SH-SY5Y (cell line): ENCODE results near the gene PI16.

Experiments
- GATA2 ChIP-seq: IDR thresholded peaks from 2 replicates; pipeline ENCODE4 v1.6.1; 2011; ENCODE audit warnings: mild to moderate bottlenecking, low read depth, low read length
- GATA3 ChIP-seq: IDR thresholded peaks from 2 replicates; pipeline ENCODE4 v1.6.1; 2011; ENCODE audit warnings: low read depth, mild to moderate bottlenecking, low read length, moderate library complexity

- TF ChIP-seq GATA2 (no peak), GATA3 (no peak)
Observed at GRCh38 chr6:36917541-36918193, 36.9 kb upstream of the PI16 start.
